NK-92 (cell line): Measurements from ENCODE around the gene LRRC8A.
"Not testable (repeated sequence)": the region's sequence is repeated elsewhere in the genome, so short reads cannot be mapped to it uniquely, and the experiment has no call there.

Experiments
- DNase-seq: peaks from one replicate; lab custom pipeline; 2025; ENCODE audit not compliant: unreplicated experiment; lab: John Stamatoyannopoulos, UW

The LRRC8A gene

GRCh38 chr9:128920381-128921058, 38.6 kb downstream of the LRRC8A start, which contains the start of gene PHYHD1:
PHYHD1 (plus strand) TSS chr9:128920982; CDS start chr9:128922324, 1,342 bp downstream.
- no peak for DNase-seq

GRCh38 chr9:128921881-128922763, 40.2 kb downstream of the LRRC8A start:
- no peak for DNase-seq

GRCh38 chr9:128923493-128923883, 41.6 kb downstream of the LRRC8A start:
- DNase-seq, result no peak

GRCh38 chr9:128927731-128928411, 45.9 kb downstream of the LRRC8A start:
- no peak for DNase-seq

- DNase-seq, result no peak
Observed at GRCh38 chr9:128928624-128929023, 46.7 kb downstream of the LRRC8A start.

- DNase-seq, result no peak
Observed at GRCh38 chr9:128929560-128929959, 47.6 kb downstream of the LRRC8A start.

- DNase-seq, result no peak
Observed at GRCh38 chr9:128933731-128934130, 51.8 kb downstream of the LRRC8A start.

GRCh38 chr9:128936171-128936865, 54.4 kb downstream of the LRRC8A start:
- no peak for DNase-seq

GRCh38 chr9:128937310-128938165, 55.6 kb downstream of the LRRC8A start:
- no peak for DNase-seq

GRCh38 chr9:128940271-128940921, 58.5 kb downstream of the LRRC8A start:
- no peak for DNase-seq

- DNase-seq, result no peak
Observed at GRCh38 chr9:128940946-128941755, 59.2 kb downstream of the LRRC8A start.

GRCh38 chr9:128943832-128944620, 62.1 kb downstream of the LRRC8A start:
- no peak for DNase-seq

GRCh38 chr9:128944966-128945365, 63.0 kb downstream of the LRRC8A start:
- not testable (repeated sequence) for DNase-seq

- DNase-seq, result no peak
Observed at GRCh38 chr9:128945798-128946501, 64.0 kb downstream of the LRRC8A start.

- DNase-seq, result no peak
Observed at GRCh38 chr9:128946571-128947276, 64.8 kb downstream of the LRRC8A start.

GRCh38 chr9:128947277-128947526, 65.3 kb downstream of the LRRC8A start:
- no peak for DNase-seq
